Activated T-helper 1 cell treated with anti-CD3 and anti-CD28 coated beads, Interleukin-2, amount 50 U/mL, for 16 hours (primary cell): ENCODE data around the gene ALKBH4.
A peak's percentile ranks its signal among the peaks of the same experiment; 100 is the strongest.
"Not testable (repeated sequence)": the region's sequence is repeated elsewhere in the genome, so short reads cannot be mapped to it uniquely, and the experiment has no call there.

Source experiments
- DNase-seq, 2 donors: peaks; one replicate each; pipeline ENCODE4 v3.0.0-alpha.2; 2020; ENCODE audit warnings: low read depth in 1 of 2, low spot score in 1 of 2

Gene ALKBH4, protein sequence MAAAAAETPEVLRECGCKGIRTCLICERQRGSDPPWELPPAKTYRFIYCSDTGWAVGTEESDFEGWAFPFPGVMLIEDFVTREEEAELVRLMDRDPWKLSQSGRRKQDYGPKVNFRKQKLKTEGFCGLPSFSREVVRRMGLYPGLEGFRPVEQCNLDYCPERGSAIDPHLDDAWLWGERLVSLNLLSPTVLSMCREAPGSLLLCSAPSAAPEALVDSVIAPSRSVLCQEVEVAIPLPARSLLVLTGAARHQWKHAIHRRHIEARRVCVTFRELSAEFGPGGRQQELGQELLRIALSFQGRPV

DNA sequence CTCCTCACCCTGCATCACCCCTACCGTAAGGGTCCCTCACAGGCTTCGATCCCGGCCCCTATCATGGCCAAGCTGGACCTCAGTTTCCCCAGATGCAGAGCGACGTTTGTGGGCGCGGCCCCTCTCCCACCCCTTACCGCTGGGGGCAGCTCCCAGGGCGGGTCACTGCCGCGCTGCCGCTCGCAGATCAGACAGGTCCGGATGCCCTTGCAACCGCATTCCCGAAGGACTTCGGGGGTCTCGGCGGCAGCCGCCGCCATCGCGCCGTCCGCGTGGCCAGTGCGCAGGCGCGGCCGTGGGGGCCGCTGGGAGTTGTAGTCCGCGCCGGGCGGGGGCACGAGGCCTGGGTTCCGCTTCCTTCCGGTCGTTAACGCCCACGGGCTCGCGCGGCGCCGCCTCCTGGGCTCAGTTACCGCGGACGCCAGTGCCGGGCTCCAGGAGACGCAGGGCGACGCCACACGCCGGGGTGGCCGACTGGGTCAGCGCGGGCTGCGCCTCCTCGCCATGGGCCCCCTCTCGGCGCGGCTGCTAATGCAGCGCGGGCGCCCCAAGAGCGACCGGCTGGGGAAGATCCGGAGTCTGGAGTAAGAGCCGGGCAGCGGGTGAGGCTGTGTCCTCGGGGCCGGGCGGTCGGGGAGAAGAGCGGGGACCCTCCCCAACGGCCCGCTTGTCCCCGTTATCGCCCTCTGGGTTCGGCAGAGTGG is at the start of gene ALKBH4, which contains the start of gene LRWD1:
Gene ALKBH4 (minus strand): TSS at position 287 of the 704 bp plus-strand sequence. CDS start 27 bp downstream, at position 260.
Gene LRWD1 (plus strand): TSS at position 408 of the 704 bp plus-strand sequence. CDS start 97 bp downstream, at position 505.
- DNase-seq = peak; percentile 89 to 94

GRCh38 chr7:102512642-102513221 is 48.1 kb upstream of the ALKBH4 start:
- not testable (repeated sequence) for DNase-seq

DNA sequence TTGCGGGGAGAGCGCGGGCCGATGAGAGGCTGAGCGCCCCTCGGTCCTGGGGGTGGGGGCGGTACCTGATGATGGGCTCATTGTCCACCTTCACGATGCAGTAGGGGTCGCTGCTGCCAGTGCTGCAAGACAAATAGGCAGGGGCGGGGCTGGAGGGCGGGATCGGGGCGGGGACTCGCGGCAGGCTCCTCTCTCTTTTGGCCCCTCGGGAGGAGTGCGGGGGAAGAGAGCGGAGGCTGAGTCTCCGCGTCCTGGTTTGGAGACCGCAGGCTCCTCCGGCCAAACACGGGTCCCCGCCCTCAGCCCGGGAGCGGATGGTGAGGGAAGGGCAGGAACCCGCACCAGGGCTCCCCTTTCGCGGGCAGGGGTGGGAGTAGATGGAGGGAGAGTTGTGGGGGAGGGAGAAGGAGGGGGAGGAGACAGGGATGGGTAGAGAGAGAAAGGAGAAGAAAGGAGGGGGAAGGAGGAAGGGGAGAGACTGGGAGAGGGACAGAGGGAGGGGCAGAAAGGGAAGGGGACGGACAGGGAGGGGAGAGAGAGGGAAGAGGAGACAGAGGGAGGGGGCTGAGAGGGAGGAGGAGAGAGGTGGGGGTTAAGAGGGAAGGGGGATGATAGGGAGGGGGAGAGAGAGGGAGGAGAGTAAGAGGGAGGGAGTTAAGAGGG is 47.3 kb upstream of the ALKBH4 start:
- DNase-seq = not testable (repeated sequence)

DNA sequence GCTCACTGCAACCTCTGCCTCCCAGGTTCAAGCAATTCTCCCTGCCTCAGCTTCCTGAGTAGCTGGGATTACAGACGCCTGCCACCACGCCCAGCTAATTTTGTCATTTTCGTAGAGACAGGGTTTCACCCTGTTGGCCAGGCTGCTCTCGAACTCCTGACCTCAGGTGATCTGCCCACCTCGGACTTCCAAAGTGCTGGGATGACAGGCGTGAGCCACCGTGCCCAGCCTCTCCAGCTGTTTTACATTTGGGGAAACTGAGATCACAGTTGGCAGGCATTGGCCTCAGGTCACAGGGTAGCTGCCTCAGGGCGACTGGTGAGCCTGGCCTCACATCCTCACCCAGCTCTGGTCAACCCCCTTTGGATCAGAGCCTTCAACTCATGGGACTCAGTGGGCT is 45.9 kb upstream of the ALKBH4 start:
- DNase-seq = not testable (repeated sequence)

DNA sequence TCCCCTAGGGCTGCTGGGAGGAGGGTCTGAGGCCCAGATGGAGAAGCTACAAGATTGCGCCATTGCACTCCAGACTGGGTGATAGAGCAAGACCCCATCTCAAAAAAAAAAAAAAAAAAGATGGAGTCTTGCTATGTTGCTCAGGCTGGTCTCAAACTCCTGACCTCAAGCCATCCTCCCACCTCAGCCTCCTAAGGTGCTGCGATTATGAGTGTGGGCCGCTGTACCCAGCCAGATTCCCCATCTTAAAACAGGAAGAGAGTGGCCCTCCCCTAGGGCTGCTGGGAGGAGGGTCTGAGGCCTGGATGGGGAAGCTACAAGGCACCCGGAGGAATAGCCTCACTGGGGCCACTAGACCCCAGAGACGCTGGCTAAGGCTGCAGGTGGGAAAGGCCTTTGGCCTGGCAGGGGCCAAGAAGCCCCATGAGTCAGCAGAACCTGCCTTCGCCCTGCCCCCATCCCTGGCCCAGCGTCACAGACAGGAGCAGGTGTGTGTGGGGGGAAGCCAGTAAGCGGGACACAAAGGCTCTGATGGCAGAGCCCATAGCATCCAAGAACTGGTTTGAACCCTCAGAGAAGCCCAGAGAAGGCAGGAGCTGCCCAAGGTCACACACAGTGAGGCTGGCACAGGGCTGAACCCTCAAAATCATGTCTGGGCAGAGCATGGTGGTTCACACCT is 42.9 kb upstream of the ALKBH4 start:
- DNase-seq = not testable (repeated sequence)

DNA sequence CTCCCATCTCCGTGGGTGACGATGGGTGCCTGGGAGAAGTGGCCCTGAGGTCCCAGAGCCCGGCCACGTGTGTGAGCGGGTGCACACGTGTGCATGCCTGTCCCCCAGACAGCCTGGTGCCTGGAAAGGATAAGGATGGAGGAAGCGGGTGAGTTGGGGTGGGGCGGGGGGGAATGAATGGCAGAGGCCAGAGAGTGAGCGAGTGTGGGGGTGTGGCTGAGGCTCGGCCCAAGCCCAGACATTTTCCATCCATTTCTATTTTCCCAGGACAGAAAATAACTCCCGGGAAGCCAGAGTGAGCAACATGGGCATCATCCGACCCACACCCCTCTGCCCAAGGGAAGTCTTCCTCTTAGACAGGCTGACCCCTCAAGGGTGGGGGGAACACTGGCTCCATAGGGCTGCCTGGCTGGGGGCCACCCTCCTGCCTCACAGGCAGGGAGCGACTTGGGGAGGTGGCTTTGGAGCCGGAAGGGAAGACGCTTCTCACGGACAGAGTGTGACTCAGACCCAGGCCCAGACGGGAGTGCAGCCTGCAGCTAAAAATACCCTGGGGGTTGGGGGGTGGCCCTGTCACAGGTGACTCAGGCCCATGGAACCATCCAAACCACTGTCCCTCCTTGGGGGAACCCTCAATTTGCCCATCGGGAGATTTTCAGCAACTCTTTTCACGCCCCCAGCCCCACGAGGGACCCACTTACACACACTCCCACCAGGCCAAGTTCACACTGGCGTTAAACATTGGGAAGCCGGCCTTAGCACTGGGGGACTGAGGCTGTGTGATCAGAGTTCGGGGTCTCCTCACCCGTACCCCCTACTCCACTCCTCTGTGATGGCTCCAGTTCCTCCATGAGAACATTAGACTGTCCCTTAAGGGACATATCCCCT is 40.9 kb upstream of the ALKBH4 start:
- not testable (repeated sequence) for DNase-seq

DNA sequence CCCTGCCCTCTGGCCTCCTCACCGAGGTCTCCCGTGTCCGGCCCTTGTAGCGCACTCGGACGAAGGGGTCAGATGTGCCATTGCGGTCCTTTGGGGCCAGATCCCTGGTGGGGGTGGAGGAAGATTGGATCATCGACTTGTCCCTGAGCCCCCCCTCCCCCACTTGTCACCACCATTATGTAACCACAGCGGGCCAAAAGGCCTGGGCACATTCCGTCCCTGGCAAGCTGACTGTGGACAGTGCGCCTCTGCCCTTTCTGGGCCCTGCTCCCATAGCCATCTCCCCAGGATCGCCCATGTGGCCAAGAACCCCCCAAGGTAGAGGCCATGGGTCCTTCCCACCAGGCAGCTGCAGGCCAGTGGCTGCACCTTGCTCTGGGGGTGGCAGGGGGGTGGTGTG is 38.5 kb upstream of the ALKBH4 start:
- DNase-seq = not testable (repeated sequence)

DNA sequence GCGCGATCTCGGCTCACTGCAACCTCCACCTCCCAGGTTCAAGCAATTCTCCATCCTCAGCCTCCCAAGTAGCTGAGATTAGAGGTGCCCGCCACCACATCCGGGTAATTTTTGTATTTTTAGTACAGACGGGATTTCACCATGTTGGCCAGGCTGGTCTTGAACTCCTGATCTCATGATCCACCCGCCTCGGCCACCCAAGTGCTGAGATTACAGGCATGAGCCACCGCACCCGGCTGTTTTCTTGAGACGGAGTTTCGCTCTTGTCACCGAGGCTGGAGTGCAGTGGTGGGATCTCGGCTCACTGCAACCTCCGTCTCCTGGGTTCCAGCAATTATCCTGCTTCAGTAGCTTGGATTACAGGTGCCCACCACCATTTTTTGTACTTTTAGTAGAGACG is 33.7 kb upstream of the ALKBH4 start:
- not testable (repeated sequence) for DNase-seq

GRCh38 chr7:102497308-102497707 is 32.6 kb upstream of the ALKBH4 start:
- not testable (repeated sequence) for DNase-seq

DNA sequence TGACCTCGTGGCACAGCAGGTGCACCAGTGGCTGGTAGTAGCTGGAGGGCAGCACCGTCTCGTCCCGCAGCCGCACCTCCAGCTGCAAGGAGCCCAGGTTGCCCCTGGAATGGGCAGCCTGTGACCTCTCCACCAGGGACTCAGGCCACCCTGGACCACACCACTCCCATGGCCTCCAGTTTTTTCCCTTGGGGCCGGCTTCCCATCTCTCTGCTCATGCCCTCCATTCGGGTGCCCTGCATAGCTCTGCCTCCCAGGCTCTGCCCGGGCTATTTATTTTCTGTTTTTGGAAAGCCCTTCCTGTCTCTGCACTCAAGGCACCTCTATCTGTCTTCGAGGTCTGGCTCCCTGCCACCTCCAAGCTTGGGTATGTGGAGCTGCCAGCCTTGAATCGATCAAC is 32.2 kb upstream of the ALKBH4 start:
- not testable (repeated sequence) for DNase-seq

DNA sequence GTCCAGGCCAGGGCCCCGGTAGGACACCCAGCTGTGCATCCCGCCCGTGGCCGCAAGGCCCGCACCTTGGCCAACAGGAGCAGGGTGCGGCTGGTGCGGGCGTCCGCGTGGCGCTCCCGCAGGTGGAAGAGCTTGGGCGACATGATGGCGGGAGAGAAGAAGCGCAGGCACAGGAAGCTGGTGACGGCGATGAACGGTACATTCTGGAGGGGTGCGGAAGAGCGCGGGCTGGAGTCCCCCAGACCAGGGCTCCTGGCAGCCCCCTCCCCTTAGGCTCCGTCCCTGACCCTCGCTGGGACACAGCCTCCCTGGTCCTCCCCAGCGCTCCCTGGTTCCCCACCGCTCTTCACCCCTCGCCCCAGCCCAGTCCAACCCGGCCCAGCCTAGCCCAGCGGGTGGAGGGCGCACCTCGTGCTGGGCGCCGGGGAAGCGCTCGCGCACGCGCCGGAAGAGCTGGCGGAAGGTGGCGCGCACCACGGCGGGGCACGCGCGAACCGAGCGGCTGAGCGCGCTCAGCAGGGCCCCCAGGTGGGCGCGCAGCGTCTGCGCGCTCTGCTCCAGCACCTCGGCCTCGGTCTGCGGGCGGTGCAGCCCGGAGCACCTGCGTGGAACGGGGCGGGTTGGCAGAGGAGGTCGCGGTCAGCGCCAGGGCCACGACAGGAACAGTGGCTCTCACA is 29.9 kb upstream of the ALKBH4 start:
- not testable (repeated sequence) for DNase-seq

DNA sequence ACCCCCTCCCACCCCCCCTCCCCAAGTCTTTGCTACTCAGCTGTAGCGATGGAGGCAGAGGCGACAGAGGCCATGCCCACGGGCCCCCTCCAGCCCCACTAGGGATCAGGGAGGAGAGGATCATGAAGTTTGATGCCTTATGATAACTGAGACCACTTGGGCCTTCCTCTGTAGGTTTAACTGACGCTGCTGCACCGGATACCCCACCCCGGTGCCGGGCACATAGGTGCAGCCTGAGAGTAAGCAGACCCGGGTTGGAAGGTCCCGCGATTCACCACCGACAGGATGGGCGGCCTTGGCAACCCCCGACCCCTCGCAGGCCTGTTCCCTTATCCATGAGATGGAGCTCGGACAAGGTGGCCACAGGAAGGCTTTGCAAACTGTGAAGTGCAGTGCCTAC is 29.4 kb upstream of the ALKBH4 start:
- DNase-seq = not testable (repeated sequence)

DNA sequence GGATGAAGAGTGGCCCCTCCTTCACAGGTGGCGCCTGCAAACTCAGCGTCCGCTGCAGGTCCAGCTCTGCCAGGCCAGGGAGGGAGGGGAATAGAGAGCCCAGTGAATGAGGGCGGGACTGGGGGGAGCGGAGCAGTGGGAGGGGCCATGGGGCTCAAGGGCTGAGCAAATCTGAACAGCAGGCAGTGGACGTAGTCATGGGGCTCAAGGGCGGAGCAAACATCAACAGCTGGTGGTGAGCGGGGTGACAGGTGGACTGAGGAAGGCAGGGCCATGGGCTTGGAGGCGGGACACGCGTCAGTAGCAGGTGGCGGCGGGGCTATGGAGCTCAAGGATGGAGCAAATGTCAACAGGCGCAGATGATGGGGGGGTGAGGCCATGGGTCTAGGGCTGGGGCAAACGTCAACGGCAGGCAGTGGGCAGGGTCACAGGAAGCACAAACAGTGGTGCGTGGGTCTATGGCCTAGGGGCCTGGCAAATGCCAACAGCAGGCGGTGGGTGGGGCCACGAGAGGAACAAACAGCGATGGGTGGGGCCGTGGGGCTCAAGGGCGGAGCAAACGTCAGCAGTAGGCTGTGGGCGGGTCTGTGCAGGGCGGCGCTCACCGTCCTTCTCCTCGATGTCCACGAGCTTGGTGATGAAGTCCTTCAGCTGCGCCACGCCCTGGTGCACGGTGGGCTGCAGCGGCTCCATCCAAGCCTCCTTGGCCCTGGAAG is 28.7 kb upstream of the ALKBH4 start:
- DNase-seq = not testable (repeated sequence)

- DNase-seq = not testable (repeated sequence)
Observed at GRCh38 chr7:102490529-102491075, 25.9 kb upstream of the ALKBH4 start.

DNA sequence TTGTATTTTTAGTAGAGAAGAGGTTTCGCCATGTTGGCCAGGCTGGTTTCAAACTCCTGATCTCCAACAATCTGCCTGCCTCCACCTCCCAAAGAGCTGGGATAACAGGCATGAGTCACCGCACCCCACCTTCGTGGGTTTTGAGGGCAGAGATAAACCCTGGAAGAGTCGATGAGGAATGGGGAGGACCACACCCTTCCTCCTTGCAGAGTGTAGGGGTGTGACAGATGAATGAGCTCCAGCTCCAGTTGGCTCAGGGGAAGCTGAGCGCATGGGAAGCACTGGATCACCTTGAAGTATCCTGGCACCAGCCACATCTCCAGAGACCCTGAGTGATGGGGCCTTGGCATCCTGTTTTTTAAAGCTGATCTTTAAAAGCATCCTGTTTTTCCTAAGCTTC is 19.7 kb upstream of the ALKBH4 start:
- not testable (repeated sequence) for DNase-seq

DNA sequence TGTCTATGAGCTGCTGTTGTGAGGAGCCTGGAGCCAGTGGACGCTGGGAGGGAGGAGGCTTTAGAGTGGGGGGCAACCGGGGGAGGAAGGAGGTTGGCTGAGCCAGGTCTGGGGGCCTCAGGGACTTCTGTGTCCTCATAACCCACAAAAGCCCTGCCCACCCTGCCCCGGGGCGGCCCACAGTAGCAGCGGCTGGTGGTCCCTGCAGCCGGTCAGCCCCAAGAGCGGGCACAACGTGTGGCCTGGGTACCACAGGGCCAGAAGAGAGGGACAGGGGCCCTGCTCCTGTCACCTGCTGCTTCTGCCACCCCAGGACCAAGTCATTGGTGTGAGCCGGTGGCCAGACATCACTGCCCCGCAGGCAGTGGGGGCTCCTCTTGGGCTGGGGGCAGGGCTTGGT is 17.3 kb upstream of the ALKBH4 start:
- not testable (repeated sequence) for DNase-seq

- DNase-seq = peak in 1 of 2 donors; percentile 3
Observed at GRCh38 chr7:102479982-102480637, 15.4 kb upstream of the ALKBH4 start.

DNA sequence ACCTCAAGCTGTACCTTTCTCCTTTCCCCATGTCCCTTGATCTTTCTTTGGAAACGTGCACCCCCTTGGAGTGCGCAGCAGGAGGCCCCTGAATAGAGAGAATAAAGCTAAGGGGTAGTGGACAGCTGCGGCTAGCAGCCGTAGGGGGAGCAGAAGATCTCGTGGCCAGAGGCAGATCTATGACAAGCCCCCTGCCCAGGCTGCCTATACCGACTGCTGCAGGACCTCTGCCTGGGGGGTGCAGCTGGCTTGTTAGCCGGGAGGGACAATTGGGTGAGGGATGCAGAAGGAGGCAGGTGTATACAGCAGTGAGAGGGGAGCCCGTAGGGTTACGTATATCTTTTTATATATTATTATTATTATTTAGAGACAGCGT is 14.5 kb upstream of the ALKBH4 start:
- DNase-seq = not testable (repeated sequence)
